A673 (cell line): ENCODE results near the gene SMIM35. TPM values are rescaled to one million over a fixed set of nuclear protein-coding genes. Genes with fewer than 3 reads are reported as not detected.

Experiments used
- BruUV-seq: library from RNA; stranded (reverse); fragments of 400-500 nt; replicated peaks from 2 replicates; lab custom pipeline; 2021; lab: Mats Ljungman, UMichigan
- CTCF ChIA-PET: fragments of 300-600 bp; sonication (Branson Sonifier 250); formaldehyde crosslinking; loops from one replicate; lab custom pipeline; 2022; ENCODE audit warnings: antibody characterized with exemption; lab: Charles Lee
- POLR2A ChIA-PET: fragments of 300-600 bp; sonication (Branson Sonifier 250); formaldehyde crosslinking; loops from one replicate; lab custom pipeline; 2022; ENCODE audit warnings: antibody characterized with exemption; ENCODE audit not compliant: low non-redundant PET; lab: Charles Lee
- DNase-seq: peaks from one replicate; pipeline ENCODE4 v3.0.0-alpha.2; 2015; ENCODE audit warnings: low spot score
- H3K27ac ChIP-seq: fragments of 200-600 bp; sonication (generic); 2 replicates; pipeline ENCODE4 v1.5.1; 2016; ENCODE audit warnings: mixed run types, low read depth, mild to moderate bottlenecking, mixed read lengths, antibody characterized with exemption, low read length; ENCODE audit not compliant: poor library complexity, severe bottlenecking
- H3K27me3 ChIP-seq: fragments of 200-600 bp; sonication (generic); replicated peaks from 2 replicates; pipeline ENCODE4 v1.6.1; 2017; ENCODE audit warnings: mixed run types, low read depth, mild to moderate bottlenecking, mixed read lengths, antibody characterized with exemption, low read length; ENCODE audit not compliant: insufficient read depth, poor library complexity
- H3K36me3 ChIP-seq: fragments of 200-600 bp; sonication (generic); 2 replicates; pipeline ENCODE4 v1.6.1; 2016; ENCODE audit warnings: mixed run types, mild to moderate bottlenecking, mixed read lengths, antibody characterized with exemption, low read length; ENCODE audit not compliant: insufficient read depth, poor library complexity, severe bottlenecking
- H3K4me1 ChIP-seq: fragments of 200-600 bp; sonication (generic); 2 replicates; pipeline ENCODE4 v1.6.1; 2017; ENCODE audit warnings: mixed run types, mild to moderate bottlenecking, mixed read lengths, antibody characterized with exemption, low read length; ENCODE audit not compliant: insufficient read depth, poor library complexity, severe bottlenecking
- H3K4me3 ChIP-seq: fragments of 200-600 bp; sonication (generic); 2 replicates; pipeline ENCODE4 v1.5.1; 2016; ENCODE audit warnings: low read depth, mixed run types, mild to moderate bottlenecking, mixed read lengths, low read length; ENCODE audit not compliant: poor library complexity, severe bottlenecking
- H3K9me3 ChIP-seq: fragments of 200-600 bp; sonication (generic); 2 replicates; pipeline ENCODE4 v1.6.1; 2016; ENCODE audit warnings: mixed run types, low read depth, mild to moderate bottlenecking, mixed read lengths, antibody characterized with exemption, low read length; ENCODE audit not compliant: poor library complexity, severe bottlenecking
- EZH2 ChIP-seq: fragments of 200-600 bp; sonication (generic); IDR thresholded peaks from 2 replicates; pipeline ENCODE4 v1.6.1; 2017; ENCODE audit warnings: borderline replicate concordance, low read depth, mild to moderate bottlenecking, mixed read lengths, antibody characterized with exemption, low read length; ENCODE audit not compliant: poor library complexity, severe bottlenecking
- intact Hi-C: fragments of 100-400 bp; cut with micrococcal nuclease; formaldehyde crosslinking; loops from one replicate; pipeline ENCODE4 v1.10.0; 2022; ENCODE audit not compliant: unreplicated experiment
- total RNA-seq: library from RNA; stranded (reverse); gene quantifications from 2 replicates; pipeline ENCODE4 v1.2.3, GENCODE V29; 2021
- TF ChIP-seq, protein P1 (sequence below): fragments of 300-800, 200-600 bp; sonication (generic); conservative IDR thresholded peaks from 2 replicates; pipeline ENCODE4 v1.5.1; 2017; ENCODE audit warnings: low read depth, mild to moderate bottlenecking, antibody characterized with exemption, low read length, moderate library complexity, mixed read lengths

The SMIM35 gene
- total RNA-seq, 1 experiment from 2014 or later: not detected

DNA sequence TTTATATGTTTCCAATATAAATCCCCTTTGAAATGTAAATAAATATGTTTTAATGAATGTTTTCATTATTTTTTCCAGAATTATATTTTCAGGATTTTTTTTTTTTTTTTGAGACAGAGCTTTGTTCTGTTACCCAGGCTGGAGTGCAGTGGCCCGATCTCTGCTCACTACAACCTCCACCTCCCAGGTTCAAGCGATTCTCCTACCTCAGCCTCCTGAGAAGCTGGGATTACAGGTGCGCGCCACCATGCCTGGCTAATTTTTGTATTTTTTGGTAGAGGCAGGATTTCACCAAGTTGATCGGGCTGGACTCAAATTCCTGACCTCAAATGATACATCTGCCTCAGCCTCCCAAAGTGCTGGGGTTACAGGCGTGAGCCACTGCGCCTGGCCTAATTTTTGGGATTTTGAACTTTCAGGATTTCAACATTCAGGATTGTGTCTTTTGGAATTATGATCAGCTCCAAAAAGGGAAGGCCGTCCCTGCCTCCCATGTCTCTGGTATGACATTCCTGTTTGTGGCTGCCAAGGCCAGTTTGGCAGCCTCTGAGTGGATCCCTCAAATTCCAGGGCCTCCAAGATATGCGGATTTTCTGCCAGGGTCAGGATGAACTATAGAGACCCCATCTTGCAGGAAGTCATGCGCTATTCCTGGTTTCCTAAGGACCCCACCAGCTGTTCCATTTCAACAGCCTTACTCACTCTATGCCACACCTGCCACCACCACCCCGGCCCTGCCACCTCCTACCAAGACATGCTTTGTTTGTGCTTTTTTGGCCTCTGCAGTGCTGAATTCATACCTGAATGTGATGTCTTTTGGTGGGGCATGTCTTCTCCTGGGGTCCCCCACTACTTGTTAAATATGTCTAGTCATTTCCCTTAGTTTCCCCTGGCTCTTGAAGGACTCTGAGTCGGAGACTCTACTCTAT lies 31.8 kb downstream of the SMIM35 start:
- Histone ChIP-seq H3K4me3 (no peak overlapping the region), H3K27me3 (peaks cover 28% of the 10 kb centered on the region), H3K36me3 (no peaks in the 10 kb centered on the region), H3K4me1 (no peaks in the 10 kb centered on the region), H3K9me3 (no peaks in the 10 kb centered on the region), H3K27ac (no peak overlapping the region)
- TF ChIP-seq, protein P1, sequence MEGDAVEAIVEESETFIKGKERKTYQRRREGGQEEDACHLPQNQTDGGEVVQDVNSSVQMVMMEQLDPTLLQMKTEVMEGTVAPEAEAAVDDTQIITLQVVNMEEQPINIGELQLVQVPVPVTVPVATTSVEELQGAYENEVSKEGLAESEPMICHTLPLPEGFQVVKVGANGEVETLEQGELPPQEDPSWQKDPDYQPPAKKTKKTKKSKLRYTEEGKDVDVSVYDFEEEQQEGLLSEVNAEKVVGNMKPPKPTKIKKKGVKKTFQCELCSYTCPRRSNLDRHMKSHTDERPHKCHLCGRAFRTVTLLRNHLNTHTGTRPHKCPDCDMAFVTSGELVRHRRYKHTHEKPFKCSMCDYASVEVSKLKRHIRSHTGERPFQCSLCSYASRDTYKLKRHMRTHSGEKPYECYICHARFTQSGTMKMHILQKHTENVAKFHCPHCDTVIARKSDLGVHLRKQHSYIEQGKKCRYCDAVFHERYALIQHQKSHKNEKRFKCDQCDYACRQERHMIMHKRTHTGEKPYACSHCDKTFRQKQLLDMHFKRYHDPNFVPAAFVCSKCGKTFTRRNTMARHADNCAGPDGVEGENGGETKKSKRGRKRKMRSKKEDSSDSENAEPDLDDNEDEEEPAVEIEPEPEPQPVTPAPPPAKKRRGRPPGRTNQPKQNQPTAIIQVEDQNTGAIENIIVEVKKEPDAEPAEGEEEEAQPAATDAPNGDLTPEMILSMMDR: no peak
- no peak for TF ChIP-seq EZH2
- BruUV-seq: no TSS peak
- DNase-seq: no peak
- intact Hi-C loops: loop anchor here (10.0 kb wide), 1 partner anchor 630 kb away; no protein-coding TSS in a partner anchor
- ChIA-PET POLR2A (interaction anchor here (0.6 kb wide), 1 partner anchor 35 kb away, joined by 7 read pairs; no protein-coding TSS in a partner anchor), CTCF (interaction anchor here (0.6 to 1.9 kb wide), 5 partner anchors 232 to 1377 kb away, joined by 3 to 9 read pairs (median 3); no protein-coding TSS in a partner anchor)

DNA sequence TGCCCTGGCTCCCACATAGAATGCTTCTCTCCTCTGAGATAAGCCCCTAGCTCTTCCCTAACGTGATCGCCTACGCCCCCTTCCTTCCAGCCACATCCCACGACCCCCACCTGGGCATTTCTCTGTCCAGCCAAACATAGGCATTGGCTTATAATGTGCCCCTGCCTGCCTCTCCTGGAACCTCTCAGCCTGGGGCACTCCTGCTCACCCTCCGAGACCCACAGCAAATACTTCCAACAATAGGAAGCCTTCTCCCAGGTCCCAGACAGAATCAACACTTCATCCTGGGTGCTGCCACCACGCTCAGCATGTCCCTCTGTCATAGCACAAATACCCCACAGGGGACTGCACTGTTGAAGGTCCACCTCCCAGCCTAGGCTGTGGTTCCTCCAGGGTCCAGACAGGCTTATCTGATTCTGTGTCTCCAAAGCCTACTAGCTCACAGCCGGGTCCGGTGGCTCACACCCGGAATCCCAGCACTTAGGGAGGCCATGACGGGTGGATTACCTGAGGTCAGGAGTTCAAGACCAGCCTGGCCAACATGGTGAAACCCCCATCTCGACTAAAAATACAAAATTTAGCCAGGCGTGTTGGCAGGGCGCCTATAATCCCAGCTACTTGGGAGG lies 34.1 kb downstream of the SMIM35 start:
- no peaks in the 10 kb centered on the region for H3K4me1 ChIP-seq
- no peak for DNase-seq
- H3K36me3 ChIP-seq: no peaks in the 10 kb centered on the region
- H3K27ac ChIP-seq: no peak overlapping the region
- intact Hi-C loops: loop anchor here (1.0 to 10.0 kb wide), 4 partner anchors 106 to 628 kb away; no protein-coding TSS in a partner anchor
- H3K27me3 ChIP-seq: peaks cover 25% of the 10 kb centered on the region
- ChIA-PET CTCF (interaction anchor here (0.5 to 2.4 kb wide), 11 partner anchors 14 to 245 kb away, joined by 3 to 10 read pairs (median 4); no protein-coding TSS in a partner anchor), POLR2A (interaction anchor here (0.6 kb wide), 1 partner anchor 65 kb away, joined by 3 read pairs; no protein-coding TSS in a partner anchor)
- no peaks in the 10 kb centered on the region for H3K9me3 ChIP-seq
- no peak overlapping the region for H3K4me3 ChIP-seq
- no peak for TF ChIP-seq EZH2
- TF ChIP-seq, protein P1: no peak
- BruUV-seq: no TSS peak
